WTC11 (cell line): ENCODE measurements around the gene SLC2A10. TPM values are rescaled to one million over a fixed set of nuclear protein-coding genes. Genes with fewer than 3 reads are reported as not detected.

Experiments
- ATAC-seq: fragments of 200-7000 bp; cut with Tn5 transposase; 2 replicates; pipeline ENCODE4 v1.10.0; 2021; ENCODE audit warnings: mild to moderate bottlenecking, moderate library complexity
- CTCF ChIA-PET: fragments of 300-600 bp; sonication (Branson Sonifier 250); formaldehyde crosslinking; loops from one replicate; lab custom pipeline; 2021; ENCODE audit warnings: antibody characterized with exemption; lab: Charles Lee
- POLR2A ChIA-PET: fragments of 350-600 bp; sonication (Branson Sonifier 250); formaldehyde crosslinking; loops from one replicate; lab custom pipeline; 2021; ENCODE audit warnings: antibody characterized with exemption; lab: Charles Lee
- DNase-seq: peaks from one replicate; pipeline ENCODE4 v3.0.0; 2021; ENCODE audit warnings: low spot score
- H3K27ac Mint-ChIP-seq: 2 replicates; pipeline ENCODE4 v1.8.0; 2021; ENCODE audit warnings: mixed read lengths
- H3K27me3 Mint-ChIP-seq: 2 replicates; pipeline ENCODE4 v1.8.0; 2021; ENCODE audit warnings: low read depth, mild to moderate bottlenecking, moderate library complexity, mixed read lengths
- H3K36me3 Mint-ChIP-seq: 2 replicates; pipeline ENCODE4 v1.8.0; 2021; ENCODE audit warnings: mixed read lengths
- H3K4me1 Mint-ChIP-seq: 2 replicates; pipeline ENCODE4 v1.8.0; 2022; ENCODE audit warnings: mixed read lengths
- H3K4me3 Mint-ChIP-seq: 2 replicates; pipeline ENCODE4 v1.8.0; 2021; ENCODE audit warnings: mild to moderate bottlenecking, moderate library complexity, mixed read lengths
- H3K9me3 Mint-ChIP-seq: 2 replicates; pipeline ENCODE4 v1.8.0; 2021; ENCODE audit warnings: mixed read lengths
- CREB1 ChIP-seq: sonication (generic); formaldehyde crosslinking; IDR thresholded peaks from 2 replicates; pipeline ENCODE4 v1.8.0; 2023; ENCODE audit warnings: mild to moderate bottlenecking, missing genetic modification reagents
- GABPB1 ChIP-seq: sonication (generic); formaldehyde crosslinking; IDR thresholded peaks from 2 replicates; pipeline ENCODE4 v1.8.1; 2023; ENCODE audit warnings: mild to moderate bottlenecking, missing genetic modification reagents
- KAT7 ChIP-seq: sonication (generic); formaldehyde crosslinking; IDR thresholded peaks from 2 replicates; pipeline ENCODE4 v1.8.1; 2023; ENCODE audit warnings: missing genetic modification reagents, mild to moderate bottlenecking, borderline replicate concordance
- MYBL2 ChIP-seq: sonication (generic); formaldehyde crosslinking; IDR thresholded peaks from 2 replicates; pipeline ENCODE4 v1.8.1; 2023; ENCODE audit warnings: mild to moderate bottlenecking, moderate library complexity, missing genetic modification reagents
- SMAD3 ChIP-seq: sonication (generic); formaldehyde crosslinking; IDR thresholded peaks from 2 replicates; pipeline ENCODE4 v1.8.0; 2022; ENCODE audit warnings: missing genetic modification reagents, mild to moderate bottlenecking, borderline replicate concordance
- SOX15 ChIP-seq: fragments of 250-450 bp; sonication (Bioruptor Pico); IDR thresholded peaks from 2 replicates; pipeline ENCODE4 v1.9.0; 2021; ENCODE audit warnings: mild to moderate bottlenecking
- SP1 ChIP-seq: sonication (generic); formaldehyde crosslinking; conservative IDR thresholded peaks from 2 replicates; pipeline ENCODE4 v1.8.1; 2022; ENCODE audit warnings: missing genetic modification reagents
- TEAD4 ChIP-seq: sonication (generic); formaldehyde crosslinking; IDR thresholded peaks from 2 replicates; pipeline ENCODE4 v1.8.0; 2022; ENCODE audit warnings: mild to moderate bottlenecking, missing genetic modification reagents
- TP53 ChIP-seq: sonication (generic); formaldehyde crosslinking; IDR thresholded peaks from 2 replicates; pipeline ENCODE4 v1.8.1; 2023; ENCODE audit warnings: mild to moderate bottlenecking, missing genetic modification reagents
- total RNA-seq: library from RNA; stranded (reverse); gene quantifications from 3 replicates; pipeline ENCODE4 v1.2.3, GENCODE V29; 2021
- TF ChIP-seq, protein P1 (sequence below): sonication (generic); formaldehyde crosslinking; IDR thresholded peaks from 2 replicates; pipeline ENCODE4 v1.8.0; 2023; ENCODE audit warnings: mild to moderate bottlenecking, missing genetic modification reagents
- TF ChIP-seq, protein P2 (sequence below): sonication (generic); formaldehyde crosslinking; conservative IDR thresholded peaks from 2 replicates; pipeline ENCODE4 v1.8.1; 2022; ENCODE audit warnings: mild to moderate bottlenecking, missing genetic modification reagents
- TF ChIP-seq, protein P3 (sequence below): sonication (generic); formaldehyde crosslinking; IDR thresholded peaks from 2 replicates; pipeline ENCODE4 v1.8.1; 2022; ENCODE audit warnings: mild to moderate bottlenecking, missing genetic modification reagents, moderate library complexity, borderline replicate concordance
- TF ChIP-seq, protein P4 (sequence below): fragments of 250-450 bp; sonication (Bioruptor Pico); IDR thresholded peaks from 2 replicates; pipeline ENCODE4 v1.9.0; 2021; ENCODE audit warnings: mild to moderate bottlenecking
- TF ChIP-seq, protein P5 (sequence below): fragments of 250-450 bp; sonication (Bioruptor Pico); conservative IDR thresholded peaks from 2 replicates; pipeline ENCODE4 v1.9.0; 2021; ENCODE audit warnings: mild to moderate bottlenecking
- TF ChIP-seq, protein P6 (sequence below): sonication (generic); formaldehyde crosslinking; IDR thresholded peaks from 2 replicates; pipeline ENCODE4 v1.8.1; 2023; ENCODE audit warnings: mild to moderate bottlenecking, missing genetic modification reagents, borderline replicate concordance
- TF ChIP-seq, protein P7 (sequence below): sonication (generic); formaldehyde crosslinking; IDR thresholded peaks from 2 replicates; pipeline ENCODE4 v1.8.1; 2023; ENCODE audit warnings: mild to moderate bottlenecking, missing genetic modification reagents
- TF ChIP-seq, protein P8 (sequence below): sonication (generic); formaldehyde crosslinking; IDR thresholded peaks from 2 replicates; pipeline ENCODE4 v1.8.1; 2022; ENCODE audit warnings: mild to moderate bottlenecking, moderate library complexity, missing genetic modification reagents
- TF ChIP-seq, protein P9 (sequence below): sonication (generic); formaldehyde crosslinking; IDR thresholded peaks from 2 replicates; pipeline ENCODE4 v1.8.1; 2022; ENCODE audit warnings: missing genetic modification reagents, borderline replicate concordance

Gene SLC2A10
- total RNA-seq, 1 experiment from 2014 or later, result 8.0 TPM

DNA sequence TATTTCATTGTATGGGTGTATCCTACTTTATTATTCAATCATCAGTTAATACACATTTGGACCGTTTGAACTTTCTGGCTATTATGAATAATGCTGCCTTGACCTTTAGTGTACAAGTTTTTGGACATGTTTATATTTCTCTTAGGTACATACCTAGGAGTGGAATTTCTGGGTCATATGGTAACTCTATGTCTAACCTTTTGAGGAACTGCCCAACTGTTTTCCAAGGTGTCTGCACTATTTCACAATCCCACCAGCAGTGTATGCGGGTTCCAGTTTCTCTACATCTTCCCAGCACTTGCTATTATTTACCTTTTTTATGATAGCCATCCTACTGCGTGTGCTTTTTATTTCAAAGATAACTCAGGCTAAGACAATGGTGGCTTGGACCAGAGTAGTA, 43.8 kb upstream of the SLC2A10 start (continued):
- TF ChIP-seq, protein P1, sequence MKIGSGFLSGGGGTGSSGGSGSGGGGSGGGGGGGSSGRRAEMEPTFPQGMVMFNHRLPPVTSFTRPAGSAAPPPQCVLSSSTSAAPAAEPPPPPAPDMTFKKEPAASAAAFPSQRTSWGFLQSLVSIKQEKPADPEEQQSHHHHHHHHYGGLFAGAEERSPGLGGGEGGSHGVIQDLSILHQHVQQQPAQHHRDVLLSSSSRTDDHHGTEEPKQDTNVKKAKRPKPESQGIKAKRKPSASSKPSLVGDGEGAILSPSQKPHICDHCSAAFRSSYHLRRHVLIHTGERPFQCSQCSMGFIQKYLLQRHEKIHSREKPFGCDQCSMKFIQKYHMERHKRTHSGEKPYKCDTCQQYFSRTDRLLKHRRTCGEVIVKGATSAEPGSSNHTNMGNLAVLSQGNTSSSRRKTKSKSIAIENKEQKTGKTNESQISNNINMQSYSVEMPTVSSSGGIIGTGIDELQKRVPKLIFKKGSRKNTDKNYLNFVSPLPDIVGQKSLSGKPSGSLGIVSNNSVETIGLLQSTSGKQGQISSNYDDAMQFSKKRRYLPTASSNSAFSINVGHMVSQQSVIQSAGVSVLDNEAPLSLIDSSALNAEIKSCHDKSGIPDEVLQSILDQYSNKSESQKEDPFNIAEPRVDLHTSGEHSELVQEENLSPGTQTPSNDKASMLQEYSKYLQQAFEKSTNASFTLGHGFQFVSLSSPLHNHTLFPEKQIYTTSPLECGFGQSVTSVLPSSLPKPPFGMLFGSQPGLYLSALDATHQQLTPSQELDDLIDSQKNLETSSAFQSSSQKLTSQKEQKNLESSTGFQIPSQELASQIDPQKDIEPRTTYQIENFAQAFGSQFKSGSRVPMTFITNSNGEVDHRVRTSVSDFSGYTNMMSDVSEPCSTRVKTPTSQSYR (CRISPR knock-in tag), result no peak
- TF ChIP-seq CREB1 (CRISPR knock-in tag), result no peak
- TF ChIP-seq, protein P2, sequence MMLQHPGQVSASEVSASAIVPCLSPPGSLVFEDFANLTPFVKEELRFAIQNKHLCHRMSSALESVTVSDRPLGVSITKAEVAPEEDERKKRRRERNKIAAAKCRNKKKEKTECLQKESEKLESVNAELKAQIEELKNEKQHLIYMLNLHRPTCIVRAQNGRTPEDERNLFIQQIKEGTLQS (CRISPR knock-in tag), result no peak
- no peak for TF ChIP-seq TEAD4
- TF ChIP-seq, protein P3, sequence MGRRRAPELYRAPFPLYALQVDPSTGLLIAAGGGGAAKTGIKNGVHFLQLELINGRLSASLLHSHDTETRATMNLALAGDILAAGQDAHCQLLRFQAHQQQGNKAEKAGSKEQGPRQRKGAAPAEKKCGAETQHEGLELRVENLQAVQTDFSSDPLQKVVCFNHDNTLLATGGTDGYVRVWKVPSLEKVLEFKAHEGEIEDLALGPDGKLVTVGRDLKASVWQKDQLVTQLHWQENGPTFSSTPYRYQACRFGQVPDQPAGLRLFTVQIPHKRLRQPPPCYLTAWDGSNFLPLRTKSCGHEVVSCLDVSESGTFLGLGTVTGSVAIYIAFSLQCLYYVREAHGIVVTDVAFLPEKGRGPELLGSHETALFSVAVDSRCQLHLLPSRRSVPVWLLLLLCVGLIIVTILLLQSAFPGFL, result no peak
- no peak for TF ChIP-seq TP53 (CRISPR knock-in tag)
- no peak for TF ChIP-seq KAT7 (CRISPR knock-in tag)
- TF ChIP-seq, protein P4, sequence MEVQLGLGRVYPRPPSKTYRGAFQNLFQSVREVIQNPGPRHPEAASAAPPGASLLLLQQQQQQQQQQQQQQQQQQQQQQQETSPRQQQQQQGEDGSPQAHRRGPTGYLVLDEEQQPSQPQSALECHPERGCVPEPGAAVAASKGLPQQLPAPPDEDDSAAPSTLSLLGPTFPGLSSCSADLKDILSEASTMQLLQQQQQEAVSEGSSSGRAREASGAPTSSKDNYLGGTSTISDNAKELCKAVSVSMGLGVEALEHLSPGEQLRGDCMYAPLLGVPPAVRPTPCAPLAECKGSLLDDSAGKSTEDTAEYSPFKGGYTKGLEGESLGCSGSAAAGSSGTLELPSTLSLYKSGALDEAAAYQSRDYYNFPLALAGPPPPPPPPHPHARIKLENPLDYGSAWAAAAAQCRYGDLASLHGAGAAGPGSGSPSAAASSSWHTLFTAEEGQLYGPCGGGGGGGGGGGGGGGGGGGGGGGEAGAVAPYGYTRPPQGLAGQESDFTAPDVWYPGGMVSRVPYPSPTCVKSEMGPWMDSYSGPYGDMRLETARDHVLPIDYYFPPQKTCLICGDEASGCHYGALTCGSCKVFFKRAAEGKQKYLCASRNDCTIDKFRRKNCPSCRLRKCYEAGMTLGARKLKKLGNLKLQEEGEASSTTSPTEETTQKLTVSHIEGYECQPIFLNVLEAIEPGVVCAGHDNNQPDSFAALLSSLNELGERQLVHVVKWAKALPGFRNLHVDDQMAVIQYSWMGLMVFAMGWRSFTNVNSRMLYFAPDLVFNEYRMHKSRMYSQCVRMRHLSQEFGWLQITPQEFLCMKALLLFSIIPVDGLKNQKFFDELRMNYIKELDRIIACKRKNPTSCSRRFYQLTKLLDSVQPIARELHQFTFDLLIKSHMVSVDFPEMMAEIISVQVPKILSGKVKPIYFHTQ (CRISPR knock-in tag), result no peak
- TF ChIP-seq GABPB1, result no peak

DNA sequence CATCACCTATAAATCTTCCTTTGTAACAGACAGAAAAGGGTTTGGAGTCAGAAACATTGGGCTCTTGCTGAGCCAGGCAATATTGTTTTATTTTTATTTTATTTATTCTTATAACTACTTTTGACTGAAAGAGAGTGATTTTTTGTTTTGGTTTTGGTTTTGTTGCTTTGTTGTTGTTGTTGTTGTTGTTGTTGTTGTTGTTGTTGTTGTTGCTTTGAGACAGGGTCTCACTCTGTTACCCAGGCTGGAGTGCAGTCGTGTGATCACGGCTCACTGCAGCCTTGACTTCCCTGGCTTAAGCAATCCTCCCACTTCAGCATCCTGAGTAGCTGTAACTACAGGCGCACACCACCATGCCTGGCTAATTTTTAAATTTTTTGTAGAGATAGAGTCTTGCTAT, 43.1 kb upstream of the SLC2A10 start:
- ATAC-seq (no peak), DNase-seq (no peak)
- Mint-ChIP-seq H3K36me3 (peaks cover 36% of the 10 kb centered on the region), H3K27ac (no peak overlapping the region), H3K4me3 (no peak overlapping the region), H3K9me3 (peaks cover 22% of the 10 kb centered on the region), H3K27me3 (no peaks in the 10 kb centered on the region), H3K4me1 (no peaks in the 10 kb centered on the region)
- CTCF ChIA-PET, result no interaction called here
- POLR2A ChIA-PET, result no interaction called here
- TF ChIP-seq, protein P5, sequence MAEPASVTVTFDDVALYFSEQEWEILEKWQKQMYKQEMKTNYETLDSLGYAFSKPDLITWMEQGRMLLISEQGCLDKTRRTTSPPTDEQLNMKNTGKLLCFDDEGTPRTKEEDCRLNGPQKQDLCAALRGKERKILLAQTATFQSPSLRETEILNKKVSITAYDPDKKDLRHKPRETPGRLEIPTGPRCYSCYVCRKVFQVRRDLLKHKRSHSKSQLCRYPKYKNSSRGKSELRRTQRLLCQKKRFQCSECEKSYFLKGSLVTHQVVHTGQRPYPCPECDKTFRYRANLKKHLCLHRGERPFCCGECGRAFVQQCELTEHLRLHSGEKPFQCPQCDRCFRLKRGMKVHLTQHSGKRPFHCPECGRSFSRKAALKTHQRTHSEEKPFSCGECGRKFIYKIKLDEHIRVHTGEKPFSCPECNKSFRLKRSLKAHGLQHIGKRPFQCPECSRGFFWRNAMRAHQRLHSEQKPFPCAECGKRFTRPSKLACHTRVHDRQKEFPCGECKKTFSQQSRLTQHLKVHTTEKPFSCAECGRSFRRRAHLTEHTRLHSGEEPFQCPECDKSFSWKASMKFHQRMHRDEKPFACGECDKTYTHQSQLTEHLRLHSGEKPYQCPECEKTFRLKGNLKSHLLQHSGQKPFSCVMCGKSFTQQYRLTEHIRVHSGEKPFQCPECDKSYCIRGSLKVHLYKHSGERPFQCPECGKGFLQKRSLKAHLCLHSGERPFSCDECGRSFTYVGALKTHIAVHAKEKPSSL (CRISPR knock-in tag), result no peak
- TF ChIP-seq, protein P6, sequence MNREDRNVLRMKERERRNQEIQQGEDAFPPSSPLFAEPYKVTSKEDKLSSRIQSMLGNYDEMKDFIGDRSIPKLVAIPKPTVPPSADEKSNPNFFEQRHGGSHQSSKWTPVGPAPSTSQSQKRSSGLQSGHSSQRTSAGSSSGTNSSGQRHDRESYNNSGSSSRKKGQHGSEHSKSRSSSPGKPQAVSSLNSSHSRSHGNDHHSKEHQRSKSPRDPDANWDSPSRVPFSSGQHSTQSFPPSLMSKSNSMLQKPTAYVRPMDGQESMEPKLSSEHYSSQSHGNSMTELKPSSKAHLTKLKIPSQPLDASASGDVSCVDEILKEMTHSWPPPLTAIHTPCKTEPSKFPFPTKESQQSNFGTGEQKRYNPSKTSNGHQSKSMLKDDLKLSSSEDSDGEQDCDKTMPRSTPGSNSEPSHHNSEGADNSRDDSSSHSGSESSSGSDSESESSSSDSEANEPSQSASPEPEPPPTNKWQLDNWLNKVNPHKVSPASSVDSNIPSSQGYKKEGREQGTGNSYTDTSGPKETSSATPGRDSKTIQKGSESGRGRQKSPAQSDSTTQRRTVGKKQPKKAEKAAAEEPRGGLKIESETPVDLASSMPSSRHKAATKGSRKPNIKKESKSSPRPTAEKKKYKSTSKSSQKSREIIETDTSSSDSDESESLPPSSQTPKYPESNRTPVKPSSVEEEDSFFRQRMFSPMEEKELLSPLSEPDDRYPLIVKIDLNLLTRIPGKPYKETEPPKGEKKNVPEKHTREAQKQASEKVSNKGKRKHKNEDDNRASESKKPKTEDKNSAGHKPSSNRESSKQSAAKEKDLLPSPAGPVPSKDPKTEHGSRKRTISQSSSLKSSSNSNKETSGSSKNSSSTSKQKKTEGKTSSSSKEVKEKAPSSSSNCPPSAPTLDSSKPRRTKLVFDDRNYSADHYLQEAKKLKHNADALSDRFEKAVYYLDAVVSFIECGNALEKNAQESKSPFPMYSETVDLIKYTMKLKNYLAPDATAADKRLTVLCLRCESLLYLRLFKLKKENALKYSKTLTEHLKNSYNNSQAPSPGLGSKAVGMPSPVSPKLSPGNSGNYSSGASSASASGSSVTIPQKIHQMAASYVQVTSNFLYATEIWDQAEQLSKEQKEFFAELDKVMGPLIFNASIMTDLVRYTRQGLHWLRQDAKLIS (CRISPR knock-in tag), result no peak
- TF ChIP-seq, protein P7, sequence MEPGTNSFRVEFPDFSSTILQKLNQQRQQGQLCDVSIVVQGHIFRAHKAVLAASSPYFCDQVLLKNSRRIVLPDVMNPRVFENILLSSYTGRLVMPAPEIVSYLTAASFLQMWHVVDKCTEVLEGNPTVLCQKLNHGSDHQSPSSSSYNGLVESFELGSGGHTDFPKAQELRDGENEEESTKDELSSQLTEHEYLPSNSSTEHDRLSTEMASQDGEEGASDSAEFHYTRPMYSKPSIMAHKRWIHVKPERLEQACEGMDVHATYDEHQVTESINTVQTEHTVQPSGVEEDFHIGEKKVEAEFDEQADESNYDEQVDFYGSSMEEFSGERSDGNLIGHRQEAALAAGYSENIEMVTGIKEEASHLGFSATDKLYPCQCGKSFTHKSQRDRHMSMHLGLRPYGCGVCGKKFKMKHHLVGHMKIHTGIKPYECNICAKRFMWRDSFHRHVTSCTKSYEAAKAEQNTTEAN (CRISPR knock-in tag), result no peak
- TF ChIP-seq MYBL2 (no peak), SOX15 (CRISPR knock-in tag) (no peak), SP1 (CRISPR knock-in tag) (no peak), SMAD3 (CRISPR knock-in tag) (no peak), TEAD4 (no peak)
- TF ChIP-seq, protein P8, sequence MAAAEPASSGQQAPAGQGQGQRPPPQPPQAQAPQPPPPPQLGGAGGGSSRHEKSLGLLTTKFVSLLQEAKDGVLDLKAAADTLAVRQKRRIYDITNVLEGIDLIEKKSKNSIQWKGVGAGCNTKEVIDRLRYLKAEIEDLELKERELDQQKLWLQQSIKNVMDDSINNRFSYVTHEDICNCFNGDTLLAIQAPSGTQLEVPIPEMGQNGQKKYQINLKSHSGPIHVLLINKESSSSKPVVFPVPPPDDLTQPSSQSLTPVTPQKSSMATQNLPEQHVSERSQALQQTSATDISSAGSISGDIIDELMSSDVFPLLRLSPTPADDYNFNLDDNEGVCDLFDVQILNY (CRISPR knock-in tag), result no peak
- TF ChIP-seq, protein P9, sequence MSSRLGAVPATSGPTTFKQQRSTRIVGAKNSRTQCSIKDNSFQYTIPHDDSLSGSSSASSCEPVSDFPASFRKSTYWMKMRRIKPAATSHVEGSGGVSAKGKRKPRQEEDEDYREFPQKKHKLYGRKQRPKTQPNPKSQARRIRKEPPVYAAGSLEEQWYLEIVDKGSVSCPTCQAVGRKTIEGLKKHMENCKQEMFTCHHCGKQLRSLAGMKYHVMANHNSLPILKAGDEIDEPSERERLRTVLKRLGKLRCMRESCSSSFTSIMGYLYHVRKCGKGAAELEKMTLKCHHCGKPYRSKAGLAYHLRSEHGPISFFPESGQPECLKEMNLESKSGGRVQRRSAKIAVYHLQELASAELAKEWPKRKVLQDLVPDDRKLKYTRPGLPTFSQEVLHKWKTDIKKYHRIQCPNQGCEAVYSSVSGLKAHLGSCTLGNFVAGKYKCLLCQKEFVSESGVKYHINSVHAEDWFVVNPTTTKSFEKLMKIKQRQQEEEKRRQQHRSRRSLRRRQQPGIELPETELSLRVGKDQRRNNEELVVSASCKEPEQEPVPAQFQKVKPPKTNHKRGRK (CRISPR knock-in tag), result no peak
